HCT116 (cell line): ENCODE data around the gene FILIP1.

ENCODE experiments used
- POLR2AphosphoS5 ChIP-seq: IDR thresholded peaks from 2 replicates; pipeline ENCODE4 v1.6.1; 2011; ENCODE audit warnings: mild to moderate bottlenecking, low read depth, low read length, moderate library complexity
- TF ChIP-seq, protein P1 (sequence below): IDR thresholded peaks from 2 replicates; pipeline ENCODE4 v1.6.1; 2012; ENCODE audit warnings: low read depth

DNA sequence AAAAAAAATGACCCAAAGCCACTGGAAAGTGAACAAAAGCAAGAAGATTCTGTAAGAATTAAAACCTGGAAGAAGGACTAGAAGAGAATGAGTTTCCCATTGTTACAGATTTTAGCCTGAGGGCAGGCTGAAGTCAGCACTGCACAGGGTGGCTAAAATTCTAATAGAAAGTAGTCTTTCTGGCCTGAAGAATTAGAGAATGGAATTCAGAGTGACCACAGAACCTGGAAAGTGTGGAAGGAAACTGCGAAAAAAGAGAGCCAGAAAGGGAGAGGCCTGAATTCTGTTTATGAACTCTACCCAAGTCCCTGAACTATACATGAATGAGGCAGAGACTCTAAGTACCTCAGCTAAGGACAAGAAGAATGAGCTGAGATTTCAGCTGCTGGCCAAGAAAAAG, 38.9 kb upstream of the FILIP1 start:
- TF ChIP-seq, protein P1, sequence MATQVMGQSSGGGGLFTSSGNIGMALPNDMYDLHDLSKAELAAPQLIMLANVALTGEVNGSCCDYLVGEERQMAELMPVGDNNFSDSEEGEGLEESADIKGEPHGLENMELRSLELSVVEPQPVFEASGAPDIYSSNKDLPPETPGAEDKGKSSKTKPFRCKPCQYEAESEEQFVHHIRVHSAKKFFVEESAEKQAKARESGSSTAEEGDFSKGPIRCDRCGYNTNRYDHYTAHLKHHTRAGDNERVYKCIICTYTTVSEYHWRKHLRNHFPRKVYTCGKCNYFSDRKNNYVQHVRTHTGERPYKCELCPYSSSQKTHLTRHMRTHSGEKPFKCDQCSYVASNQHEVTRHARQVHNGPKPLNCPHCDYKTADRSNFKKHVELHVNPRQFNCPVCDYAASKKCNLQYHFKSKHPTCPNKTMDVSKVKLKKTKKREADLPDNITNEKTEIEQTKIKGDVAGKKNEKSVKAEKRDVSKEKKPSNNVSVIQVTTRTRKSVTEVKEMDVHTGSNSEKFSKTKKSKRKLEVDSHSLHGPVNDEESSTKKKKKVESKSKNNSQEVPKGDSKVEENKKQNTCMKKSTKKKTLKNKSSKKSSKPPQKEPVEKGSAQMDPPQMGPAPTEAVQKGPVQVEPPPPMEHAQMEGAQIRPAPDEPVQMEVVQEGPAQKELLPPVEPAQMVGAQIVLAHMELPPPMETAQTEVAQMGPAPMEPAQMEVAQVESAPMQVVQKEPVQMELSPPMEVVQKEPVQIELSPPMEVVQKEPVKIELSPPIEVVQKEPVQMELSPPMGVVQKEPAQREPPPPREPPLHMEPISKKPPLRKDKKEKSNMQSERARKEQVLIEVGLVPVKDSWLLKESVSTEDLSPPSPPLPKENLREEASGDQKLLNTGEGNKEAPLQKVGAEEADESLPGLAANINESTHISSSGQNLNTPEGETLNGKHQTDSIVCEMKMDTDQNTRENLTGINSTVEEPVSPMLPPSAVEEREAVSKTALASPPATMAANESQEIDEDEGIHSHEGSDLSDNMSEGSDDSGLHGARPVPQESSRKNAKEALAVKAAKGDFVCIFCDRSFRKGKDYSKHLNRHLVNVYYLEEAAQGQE: no peak
- TF ChIP-seq POLR2AphosphoS5: no peak
